HG03045 (cell line): ENCODE data around the gene VSX2.
"Not testable (repeated sequence)": the region's sequence is repeated elsewhere in the genome, so short reads cannot be mapped to it uniquely, and the experiment has no call there.

Source experiments
- ATAC-seq: cut with Tn5 transposase; IDR thresholded peaks from one replicate; pipeline ENCODE4 v1.9.1; 2021; ENCODE audit warnings: mild to moderate bottlenecking, moderate library complexity; ENCODE audit not compliant: unreplicated experiment

Gene VSX2

GRCh38 chr14:74257941-74258763 is 18.9 kb downstream of the VSX2 start:
- no peak for ATAC-seq

GRCh38 chr14:74258764-74259035 is 19.5 kb downstream of the VSX2 start:
- no peak for ATAC-seq

GRCh38 chr14:74259513-74259912 is 20.3 kb downstream of the VSX2 start:
- ATAC-seq, result no peak

GRCh38 chr14:74260525-74261233 is 21.4 kb downstream of the VSX2 start:
- ATAC-seq, result no peak

- no peak for ATAC-seq
Observed at GRCh38 chr14:74261288-74261687, 22.0 kb downstream of the VSX2 start.

GRCh38 chr14:74262076-74262475 is 22.8 kb downstream of the VSX2 start:
- no peak for ATAC-seq

GRCh38 chr14:74263181-74263580 is 23.9 kb downstream of the VSX2 start:
- no peak for ATAC-seq

- ATAC-seq, result no peak
Observed at GRCh38 chr14:74263921-74264320, 24.7 kb downstream of the VSX2 start.

GRCh38 chr14:74265301-74265965 is 26.2 kb downstream of the VSX2 start:
- ATAC-seq, result no peak

GRCh38 chr14:74267588-74267987 is 28.3 kb downstream of the VSX2 start:
- no peak for ATAC-seq

GRCh38 chr14:74270382-74271177 is 31.3 kb downstream of the VSX2 start:
- ATAC-seq, result not testable (repeated sequence)

GRCh38 chr14:74271365-74271764 is 32.1 kb downstream of the VSX2 start:
- no peak for ATAC-seq

- no peak for ATAC-seq
Observed at GRCh38 chr14:74275241-74275841, 36.1 kb downstream of the VSX2 start.

- ATAC-seq, result no peak
Observed at GRCh38 chr14:74278080-74278479, 38.8 kb downstream of the VSX2 start.

- no peak for ATAC-seq
Observed at GRCh38 chr14:74281069-74281468, 41.8 kb downstream of the VSX2 start.

- ATAC-seq, result no peak
Observed at GRCh38 chr14:74286736-74287135, 47.5 kb downstream of the VSX2 start.

- no peak for ATAC-seq
Observed at GRCh38 chr14:74289801-74290200, 50.6 kb downstream of the VSX2 start.

- no peak for ATAC-seq
Observed at GRCh38 chr14:74290415-74290814, 51.2 kb downstream of the VSX2 start.

- no peak for ATAC-seq
Observed at GRCh38 chr14:74292061-74292460, 52.8 kb downstream of the VSX2 start.

- ATAC-seq, result no peak
Observed at GRCh38 chr14:74293606-74294005, 54.4 kb downstream of the VSX2 start.

- ATAC-seq, result no peak
Observed at GRCh38 chr14:74296037-74296467, 56.8 kb downstream of the VSX2 start.
